Activated CD4-positive, alpha-beta T cell treated with anti-CD3 and anti-CD28 coated beads, Interleukin-2, Interleukin-4, amounts not matched to agents 100 ng/mL and 50 ng/mL, durations not matched to agents 16 hours and 8 hours (primary cell): ENCODE measurements around the gene KLF11.
"Not testable (repeated sequence)": the region's sequence is repeated elsewhere in the genome, so short reads cannot be mapped to it uniquely, and the experiment has no call there.

Experiments
- DNase-seq: peaks from one replicate; pipeline ENCODE4 v3.0.0-alpha.2; 2020; ENCODE audit warnings: low spot score

Gene KLF11

GRCh38 chr2:10009811-10010781 lies 33.3 kb upstream of the KLF11 start:
- DNase-seq, result no peak

GRCh38 chr2:10010861-10011605 lies 32.3 kb upstream of the KLF11 start:
- not testable (repeated sequence) for DNase-seq

GRCh38 chr2:10011606-10012325 lies 31.6 kb upstream of the KLF11 start:
- not testable (repeated sequence) for DNase-seq

- not testable (repeated sequence) for DNase-seq
Observed at GRCh38 chr2:10012366-10012962, 30.9 kb upstream of the KLF11 start.

GRCh38 chr2:10012963-10013461 lies 30.3 kb upstream of the KLF11 start:
- DNase-seq, result no peak

GRCh38 chr2:10013651-10014417 lies 29.5 kb upstream of the KLF11 start:
- not testable (repeated sequence) for DNase-seq

- DNase-seq, result no peak
Observed at GRCh38 chr2:10014418-10015190, 28.7 kb upstream of the KLF11 start.

GRCh38 chr2:10015376-10015989 lies 27.9 kb upstream of the KLF11 start:
- DNase-seq, result not testable (repeated sequence)

- DNase-seq, result no peak
Observed at GRCh38 chr2:10016001-10016801, 27.1 kb upstream of the KLF11 start.

GRCh38 chr2:10016802-10017258 lies 26.5 kb upstream of the KLF11 start:
- no peak for DNase-seq

- no peak for DNase-seq
Observed at GRCh38 chr2:10017313-10017941, 25.9 kb upstream of the KLF11 start.

GRCh38 chr2:10019174-10019573 lies 24.2 kb upstream of the KLF11 start:
- no peak for DNase-seq

- DNase-seq, result no peak
Observed at GRCh38 chr2:10019602-10020400, 23.5 kb upstream of the KLF11 start.

GRCh38 chr2:10022041-10022421 lies 21.3 kb upstream of the KLF11 start:
- no peak for DNase-seq

- no peak for DNase-seq
Observed at GRCh38 chr2:10022445-10022844, 20.9 kb upstream of the KLF11 start.

GRCh38 chr2:10022966-10023662 lies 20.2 kb upstream of the KLF11 start:
- no peak for DNase-seq
